CD4-positive, alpha-beta T cell (primary cell): ENCODE measurements around the gene PHACTR3. TPM values are rescaled to one million over a fixed set of nuclear protein-coding genes. Genes with fewer than 3 reads are reported as not detected.

Source experiments
- ATAC-seq: fragments of 200-7000 bp; cut with Tn5 transposase; one replicate; pipeline ENCODE4 v1.10.0; 2022; ENCODE audit warnings: mild to moderate bottlenecking; ENCODE audit not compliant: poor library complexity
- CTCF ChIA-PET: fragments of 350-600 bp; sonication (Branson Sonifier 250); formaldehyde crosslinking; loops from one replicate; lab custom pipeline; 2021; ENCODE audit warnings: antibody characterized with exemption, inconsistent platforms; lab: Charles Lee
- POLR2A ChIA-PET: fragments of 350-600 bp; sonication (Branson Sonifier 250); formaldehyde crosslinking; loops from one replicate; lab custom pipeline; 2021; ENCODE audit warnings: antibody characterized with exemption, inconsistent platforms; lab: Charles Lee
- DNase-seq, 14 experiments: peaks; one replicate each; pipeline ENCODE4 v3.0.0-alpha.2; 2013 to 2020; ENCODE audit warnings: mixed read lengths in 2 of 14
- H3K27ac ChIP-seq, 2 donors: one replicate each; pipeline versions ENCODE4 v1.5.1 to v1.7.0; 2013; ENCODE audit warnings: low read length in 2 of 2, low read depth in 1 of 2, mild to moderate bottlenecking in 1 of 2
- H3K27me3 ChIP-seq, 2 experiments: 1 replicate in 1 of 2; 2 replicates in 1 of 2; pipeline versions ENCODE4 v1.6.1 to v1.7.0; 2013; ENCODE audit warnings: low read length in 2 of 2, control low read depth in 1 of 2, mild to moderate bottlenecking in 1 of 2, moderate library complexity in 1 of 2; ENCODE audit not compliant: insufficient read depth in 2 of 2, control insufficient read depth in 1 of 2
- H3K36me3 ChIP-seq: one replicate; pipeline ENCODE4 v1.6.1; 2013; ENCODE audit warnings: low read length, control low read depth; ENCODE audit not compliant: insufficient read depth
- H3K4me1 ChIP-seq: one replicate; pipeline ENCODE4 v1.6.1; 2013; ENCODE audit warnings: low read length, control low read depth; ENCODE audit not compliant: insufficient read depth
- H3K4me3 ChIP-seq: one replicate; pipeline ENCODE4 v1.5.1; 2013; ENCODE audit warnings: mild to moderate bottlenecking, low read length, moderate library complexity
- H3K9me3 ChIP-seq, 2 experiments: 1 replicate in 1 of 2; 2 replicates in 1 of 2; pipeline versions ENCODE4 v1.6.1 to v1.7.0; 2013; ENCODE audit warnings: low read length in 2 of 2, mild to moderate bottlenecking in 2 of 2, control low read depth in 1 of 2, moderate library complexity in 1 of 2; ENCODE audit not compliant: control insufficient read depth in 1 of 2, insufficient read depth in 1 of 2
- H3K27ac Mint-ChIP-seq: one replicate; pipeline ENCODE4 v1.8.0; 2020; ENCODE audit warnings: mixed read lengths
- H3K27me3 Mint-ChIP-seq: one replicate; pipeline ENCODE4 v1.8.0; 2021; ENCODE audit warnings: mixed read lengths
- H3K36me3 Mint-ChIP-seq: one replicate; pipeline ENCODE4 v1.8.0; 2021; ENCODE audit warnings: low read depth, mixed read lengths
- H3K4me1 Mint-ChIP-seq: one replicate; pipeline ENCODE4 v1.8.0; 2021; ENCODE audit warnings: low read depth, mixed read lengths
- H3K4me3 Mint-ChIP-seq: one replicate; pipeline ENCODE4 v1.8.0; 2020; ENCODE audit warnings: mild to moderate bottlenecking, mixed read lengths
- H3K9me3 Mint-ChIP-seq: one replicate; pipeline ENCODE4 v1.8.0; 2020; ENCODE audit warnings: mixed read lengths
- CTCF ChIP-seq: fragments of 200-600 bp; IDR thresholded peaks from one replicate; pipeline ENCODE4 v1.8.0; 2022; ENCODE audit warnings: antibody characterized with exemption, mild to moderate bottlenecking
- intact Hi-C, 2 experiments: fragments of 100-400 bp; cut with DNase I in 1 of 2; cut with micrococcal nuclease in 1 of 2; formaldehyde crosslinking; loops; one replicate each; pipeline versions ENCODE4 v1.15.1 to v1.9.0; 2023 to 2025; cut with DNase I, micrococcal nuclease
- total RNA-seq, 174 experiments: library from RNA in 2 of 174; stranded (reverse) in 2 of 174; gene quantifications; one replicate each; pipeline ENCODE4 v1.2.3 and lab custom pipeline; 2021 to 2026

PHACTR3 gene
- total RNA-seq, 2 experiments from 2014 or later = not detected

GRCh38 chr20:59743767-59744485 lies 139.6 kb downstream of the PHACTR3 start:
- intact Hi-C loops = no loop called here
- no peaks in the 10 kb centered on the region for H3K36me3 ChIP-seq
- Mint-ChIP-seq H3K27ac (no peak overlapping the region), H3K9me3 (no peaks in the 10 kb centered on the region), H3K4me3 (no peak overlapping the region), H3K4me1 (no peaks in the 10 kb centered on the region), H3K27me3 (peaks cover 6% of the 10 kb centered on the region), H3K36me3 (no peaks in the 10 kb centered on the region)
- ChIA-PET POLR2A (no interaction called here), CTCF (no interaction called here)
- no peaks in the 10 kb centered on the region for H3K4me1 ChIP-seq
- DNase-seq = no peak
- no peak overlapping the region for H3K4me3 ChIP-seq
- no peak for TF ChIP-seq CTCF
- H3K9me3 ChIP-seq = peaks cover 0 to 41% of the 10 kb centered on the region in 2 experiments
- no peak overlapping the region for H3K27ac ChIP-seq
- no peak for ATAC-seq
- H3K27me3 ChIP-seq = no peaks in the 10 kb centered on the region

GRCh38 chr20:59744756-59745155 lies 140.4 kb downstream of the PHACTR3 start:
- H3K9me3 Mint-ChIP-seq = no peaks in the 10 kb centered on the region
- Histone ChIP-seq H3K27ac (no peak overlapping the region), H3K4me3 (no peak overlapping the region), H3K36me3 (no peaks in the 10 kb centered on the region), H3K9me3 (peaks cover 0 to 41% of the 10 kb centered on the region in 2 experiments), H3K27me3 (no peaks in the 10 kb centered on the region), H3K4me1 (no peaks in the 10 kb centered on the region)
- H3K4me3 Mint-ChIP-seq = no peak overlapping the region
- intact Hi-C loops = no loop called here
- H3K4me1 Mint-ChIP-seq = no peaks in the 10 kb centered on the region
- TF ChIP-seq CTCF = no peak
- ChIA-PET CTCF (no interaction called here), POLR2A (no interaction called here)
- no peak overlapping the region for H3K27ac Mint-ChIP-seq
- H3K27me3 Mint-ChIP-seq = peaks cover 9% of the 10 kb centered on the region
- ATAC-seq = no peak
- no peaks in the 10 kb centered on the region for H3K36me3 Mint-ChIP-seq
- no peak for DNase-seq

- Mint-ChIP-seq H3K4me3 (no peak overlapping the region), H3K27ac (no peak overlapping the region), H3K27me3 (peaks cover 10% of the 10 kb centered on the region), H3K9me3 (no peaks in the 10 kb centered on the region), H3K36me3 (no peaks in the 10 kb centered on the region), H3K4me1 (no peaks in the 10 kb centered on the region)
- Histone ChIP-seq H3K9me3 (peaks cover 0 to 41% of the 10 kb centered on the region in 2 experiments), H3K4me1 (no peaks in the 10 kb centered on the region), H3K27ac (no peak overlapping the region), H3K4me3 (no peak overlapping the region), H3K27me3 (no peaks in the 10 kb centered on the region), H3K36me3 (no peaks in the 10 kb centered on the region)
- CTCF ChIA-PET = no interaction called here
- intact Hi-C loops = no loop called here
- TF ChIP-seq CTCF = no peak
- no peak for DNase-seq
- ATAC-seq = no peak
- POLR2A ChIA-PET = no interaction called here
These were observed 140.9 kb downstream of the PHACTR3 start for GRCh38 chr20:59745201-59745600.
